Measurements from ENCODE around the gene CMKLR1.

The CMKLR1 gene

DNA sequence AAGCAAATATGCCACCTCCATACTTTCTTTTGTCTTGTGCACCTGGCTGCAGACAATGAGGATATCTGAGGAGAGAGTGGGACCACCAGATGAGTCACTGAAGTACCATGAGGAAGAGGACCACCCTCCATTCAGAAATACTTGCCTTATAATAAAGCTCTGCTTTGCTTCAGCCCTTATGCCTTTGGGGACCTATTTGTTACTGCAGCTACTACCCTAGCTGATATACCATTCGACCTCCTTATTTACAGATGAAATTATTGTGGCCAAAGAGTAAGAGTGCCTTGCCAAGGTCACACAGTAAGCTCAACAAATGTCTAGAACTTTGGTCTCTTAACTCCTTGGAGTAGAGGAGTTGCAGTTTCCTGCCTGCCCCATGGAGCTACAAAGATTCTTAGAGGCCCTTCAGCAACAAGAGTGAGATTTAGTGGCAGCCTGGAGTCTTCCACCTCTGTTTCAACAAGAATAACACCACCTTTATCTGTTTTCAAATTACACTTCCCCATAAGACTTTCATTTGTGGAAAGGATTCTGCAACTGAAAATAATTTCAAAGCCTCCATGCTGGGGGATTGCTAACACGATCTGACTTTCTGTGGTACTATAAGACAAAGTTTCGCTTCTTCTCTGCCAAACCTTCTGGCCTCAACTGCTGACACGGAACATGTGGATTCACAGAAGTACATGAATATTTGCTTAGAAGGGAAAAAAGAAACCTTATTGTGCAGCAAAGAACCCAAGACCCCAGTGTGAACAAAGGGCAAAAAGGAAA is 3.6 kb downstream of the CMKLR1 start:
- no peak for DNase-seq

DNA sequence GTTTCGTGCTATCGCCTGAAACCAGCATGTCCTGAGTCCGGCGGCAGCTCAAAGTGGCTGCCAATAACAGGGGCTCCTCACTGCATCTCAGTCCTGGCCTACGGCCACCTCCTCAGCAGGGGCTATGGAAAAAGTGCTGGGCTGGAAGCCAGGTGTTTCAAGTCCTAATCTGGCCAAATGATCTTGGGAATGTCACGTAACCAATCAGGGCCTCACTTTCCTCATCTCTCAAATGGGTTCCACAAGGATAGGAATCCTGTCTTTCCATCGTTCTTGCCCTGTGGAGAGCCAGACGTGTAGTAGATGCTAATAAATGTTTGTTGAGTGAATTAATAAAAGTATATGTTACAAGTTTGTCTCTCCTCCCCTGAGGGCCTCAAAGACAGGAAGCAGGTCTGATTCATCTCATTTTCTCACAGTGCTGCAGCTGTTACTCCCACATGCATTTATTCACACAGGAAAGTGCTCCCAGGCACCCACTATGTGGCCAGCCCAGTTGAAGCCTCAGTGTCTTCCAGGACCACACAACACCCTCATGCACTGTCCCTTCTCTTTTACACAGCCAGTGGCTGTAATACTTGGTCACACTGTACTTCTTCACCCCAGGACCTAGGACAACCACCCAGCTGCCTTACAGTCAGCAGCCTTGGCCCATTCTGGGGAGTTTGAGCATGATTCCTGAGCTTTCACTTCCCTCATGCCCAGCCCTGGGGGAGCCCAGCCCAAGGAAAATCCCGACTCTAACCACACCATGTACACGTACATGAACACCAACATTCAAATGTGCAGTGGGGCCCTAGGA is 5.0 kb downstream of the CMKLR1 start:
- no peak for DNase-seq

GRCh38 chr12:108332791-108333382 is 6.2 kb downstream of the CMKLR1 start:
- DNase-seq, result no peak

- no peak for DNase-seq
Observed at GRCh38 chr12:108328420-108328819, 10.7 kb downstream of the CMKLR1 start.

DNA sequence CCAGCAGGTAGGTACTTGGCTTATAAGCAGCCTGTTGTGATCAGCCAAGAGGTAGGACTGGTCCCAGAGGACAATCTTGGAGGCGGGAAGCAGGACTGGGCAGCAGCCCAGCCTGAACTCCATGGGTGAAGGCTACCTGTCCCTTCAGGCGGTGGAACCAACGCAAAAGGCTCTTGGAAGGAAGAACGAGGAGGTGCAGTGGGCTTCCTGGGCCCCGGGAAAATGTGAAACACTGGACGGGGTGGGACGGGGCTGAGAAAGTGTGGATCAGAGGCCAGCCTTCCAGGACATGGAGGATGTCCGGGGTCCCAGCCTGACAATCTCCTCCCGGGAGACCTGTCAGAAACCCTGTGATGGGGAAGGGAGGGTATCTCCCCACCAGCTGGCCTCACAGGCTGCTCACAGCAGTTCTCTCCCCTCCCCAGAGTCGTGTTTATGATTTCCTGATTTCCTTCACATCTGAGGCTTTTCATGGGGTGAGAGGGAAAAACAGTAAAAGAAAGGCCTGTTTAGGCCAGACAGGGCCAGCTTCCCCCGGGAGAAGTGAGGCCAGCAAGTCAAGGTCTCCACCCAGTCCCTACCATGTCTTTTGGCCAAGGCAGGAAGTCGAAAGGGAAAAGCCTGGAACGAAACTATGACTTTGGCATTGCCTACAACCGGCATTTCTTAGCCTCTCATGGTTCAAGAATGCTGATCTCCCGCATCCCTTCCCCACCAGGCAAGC is 11.3 kb downstream of the CMKLR1 start:
- DNase-seq, result no peak

DNA sequence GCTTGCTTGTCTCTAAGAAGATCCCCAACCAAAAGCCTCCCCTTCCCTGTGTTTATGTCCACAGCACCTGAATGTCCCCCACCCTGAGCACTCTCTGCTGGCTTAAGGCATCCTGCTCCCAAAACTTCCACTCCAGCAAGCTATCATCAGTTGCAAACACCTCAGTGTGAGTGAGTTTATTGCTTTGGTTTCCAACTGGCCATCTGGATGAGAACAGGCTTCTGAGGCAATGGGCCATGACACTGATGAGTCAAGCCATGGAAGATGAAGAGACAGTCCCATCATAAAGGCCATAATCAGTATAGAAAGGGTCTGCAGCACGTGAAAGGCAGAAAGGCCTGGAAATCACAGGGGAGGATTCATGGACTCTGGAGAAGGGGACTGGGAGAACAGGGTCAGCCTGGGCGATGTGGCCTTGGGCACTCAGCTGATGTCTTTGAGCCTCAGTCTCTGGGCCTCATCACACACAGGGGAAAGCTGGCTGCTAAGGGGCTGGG is 12.8 kb downstream of the CMKLR1 start:
- no peak for DNase-seq

DNA sequence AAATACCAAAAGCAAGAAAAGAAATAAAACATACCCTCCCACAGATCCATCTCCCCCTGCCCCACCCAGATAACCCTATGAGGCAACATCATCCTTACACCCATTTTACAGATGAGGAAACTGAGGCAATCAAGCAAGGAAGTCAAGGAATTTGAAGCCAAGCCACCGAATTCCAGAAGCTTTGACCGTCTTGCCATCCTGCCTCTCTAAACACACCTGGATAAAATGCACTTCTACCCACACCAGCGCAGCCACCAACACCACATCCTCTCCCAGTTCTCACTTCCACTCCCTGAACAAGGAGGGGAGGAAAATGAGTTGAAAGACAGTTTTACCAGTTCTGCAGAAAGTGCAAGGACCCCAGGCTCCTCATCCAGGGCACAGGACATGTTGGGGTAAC is 13.6 kb downstream of the CMKLR1 start:
- no peak for DNase-seq

- no peak for DNase-seq
Observed at GRCh38 chr12:108325018-108325358, 14.1 kb downstream of the CMKLR1 start.

DNA sequence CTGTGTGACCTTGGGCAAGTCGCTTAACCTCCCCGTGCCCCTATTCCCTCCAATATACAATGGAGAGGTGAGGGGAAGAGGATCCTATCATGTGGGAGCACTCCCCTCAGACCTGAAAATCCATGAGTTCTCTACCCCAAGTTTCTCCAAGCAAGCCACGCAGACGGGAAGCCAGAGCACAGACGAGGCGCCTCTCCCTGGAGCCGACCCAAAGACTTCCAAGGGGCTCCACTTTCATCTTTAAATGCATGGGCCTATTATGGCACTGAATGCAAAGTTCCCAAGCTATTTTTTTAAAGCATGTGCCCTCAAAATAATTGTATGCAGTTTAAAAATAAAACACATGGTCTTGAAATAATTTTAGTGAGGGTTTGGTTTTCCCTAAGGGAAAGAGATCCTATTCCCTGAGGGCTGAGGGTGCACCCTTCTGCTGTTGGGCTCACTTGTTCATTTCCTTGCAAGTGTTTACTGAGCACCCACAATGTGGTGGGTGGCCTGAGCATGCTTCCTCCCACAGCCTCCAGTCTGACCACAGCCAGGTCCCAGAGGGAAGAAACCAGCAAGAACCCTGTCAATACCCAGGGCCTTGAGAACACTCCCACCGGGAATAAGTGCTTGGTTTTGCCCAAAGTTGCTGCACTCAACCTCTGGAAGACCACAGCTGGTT is 14.6 kb downstream of the CMKLR1 start:
- no peak for DNase-seq

DNA sequence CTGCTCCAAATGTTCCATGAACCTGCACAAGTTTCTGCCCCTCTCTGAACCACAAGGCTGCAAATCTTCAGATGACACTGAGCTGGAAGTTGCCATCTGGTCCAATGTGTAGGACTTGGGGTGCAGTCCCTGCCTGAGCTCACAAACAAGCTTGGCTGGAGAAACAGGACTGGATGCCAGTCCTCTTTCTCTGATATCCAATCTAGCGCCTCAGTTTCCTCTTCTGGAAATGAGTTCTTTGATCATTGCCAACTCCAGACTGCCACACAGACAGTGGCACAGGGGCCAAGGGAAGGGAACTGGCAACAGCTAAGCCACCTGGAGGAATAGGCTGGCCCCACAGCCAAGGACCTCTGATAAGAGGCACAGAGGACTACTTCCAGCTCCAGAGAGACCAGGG is 15.5 kb downstream of the CMKLR1 start:
- DNase-seq, result no peak

DNA sequence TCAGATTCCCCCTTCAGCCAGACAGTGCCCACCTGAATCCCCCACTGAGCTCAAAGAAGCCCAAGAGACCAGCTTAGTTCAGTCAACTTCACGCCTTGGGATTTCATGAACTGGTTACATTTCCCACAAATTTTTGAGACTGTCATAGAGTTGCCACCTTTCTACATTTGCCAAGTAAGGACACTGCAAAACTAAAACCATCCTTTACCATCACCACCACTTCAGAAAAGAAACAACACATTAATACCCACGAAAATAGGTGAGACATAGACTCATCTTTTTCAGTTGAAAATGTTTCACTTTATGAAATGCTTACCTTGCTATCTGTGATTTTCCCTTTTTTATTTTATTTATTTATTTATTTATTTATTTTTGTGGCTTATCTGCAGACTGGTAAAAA is 16.1 kb downstream of the CMKLR1 start:
- DNase-seq, result no peak

DNA sequence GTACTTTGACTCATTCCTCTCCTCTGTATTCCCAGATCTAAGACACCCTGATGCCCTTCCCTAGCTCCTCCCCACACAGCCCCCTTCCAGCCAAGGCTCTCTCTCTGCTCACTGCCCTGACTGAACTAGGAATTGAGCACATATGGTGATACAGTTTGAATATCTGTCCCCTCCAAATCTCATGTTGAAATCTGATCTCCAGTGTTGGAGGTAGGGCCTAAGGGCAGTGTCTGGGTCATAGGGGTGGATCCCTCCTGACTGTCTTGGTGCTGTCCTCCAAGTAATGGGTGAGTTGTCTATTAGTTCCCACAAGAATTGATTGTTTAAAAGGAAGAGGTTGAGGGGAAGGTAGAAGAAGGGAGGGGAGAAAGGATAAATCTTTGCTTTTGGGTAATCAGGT is 17.4 kb downstream of the CMKLR1 start:
- no peak for DNase-seq

DNA sequence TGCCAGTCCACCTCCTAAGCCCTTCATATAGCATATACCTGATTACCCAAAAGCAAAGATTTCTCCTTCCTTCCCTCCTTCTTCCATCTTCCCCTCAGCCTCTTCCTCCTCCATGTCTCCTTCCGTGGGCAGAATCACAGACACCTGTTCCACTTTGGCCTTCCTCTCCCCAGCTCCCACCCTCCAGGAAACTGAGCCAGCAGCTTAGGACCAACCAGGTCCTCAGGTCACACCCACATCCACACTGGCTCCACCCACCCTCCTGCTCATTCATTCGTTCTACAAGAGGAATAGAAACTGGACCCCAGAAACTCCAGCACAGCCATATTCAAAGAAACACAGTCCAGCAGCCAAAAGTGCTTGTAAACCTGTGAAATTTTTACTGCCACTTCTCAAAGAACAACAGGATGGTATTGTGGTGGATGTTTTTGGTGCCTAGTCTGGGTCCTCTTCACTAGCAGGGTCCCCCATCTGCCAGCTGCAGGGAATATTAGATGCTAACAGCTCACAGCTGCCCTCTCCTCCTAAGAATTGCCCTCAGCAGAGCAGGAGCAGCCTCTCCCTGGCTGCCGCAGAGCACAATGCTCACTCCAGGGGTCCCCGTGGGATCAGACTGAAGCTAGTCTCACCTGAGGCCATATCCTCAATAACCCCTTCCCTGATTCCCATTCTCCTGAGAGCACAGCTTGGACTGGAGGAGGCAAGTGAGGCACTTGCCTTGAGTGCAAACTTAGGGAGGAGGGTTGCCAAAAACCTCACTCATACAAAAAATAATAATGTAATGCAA is 18.4 kb downstream of the CMKLR1 start:
- no peak for DNase-seq

GRCh38 chr12:108319277-108320234 is 19.6 kb downstream of the CMKLR1 start:
- DNase-seq, result no peak

- no peak for DNase-seq
Observed at GRCh38 chr12:108318472-108319275, 20.4 kb downstream of the CMKLR1 start.

GRCh38 chr12:108317308-108318234 is 21.5 kb downstream of the CMKLR1 start:
- DNase-seq, result no peak

DNA sequence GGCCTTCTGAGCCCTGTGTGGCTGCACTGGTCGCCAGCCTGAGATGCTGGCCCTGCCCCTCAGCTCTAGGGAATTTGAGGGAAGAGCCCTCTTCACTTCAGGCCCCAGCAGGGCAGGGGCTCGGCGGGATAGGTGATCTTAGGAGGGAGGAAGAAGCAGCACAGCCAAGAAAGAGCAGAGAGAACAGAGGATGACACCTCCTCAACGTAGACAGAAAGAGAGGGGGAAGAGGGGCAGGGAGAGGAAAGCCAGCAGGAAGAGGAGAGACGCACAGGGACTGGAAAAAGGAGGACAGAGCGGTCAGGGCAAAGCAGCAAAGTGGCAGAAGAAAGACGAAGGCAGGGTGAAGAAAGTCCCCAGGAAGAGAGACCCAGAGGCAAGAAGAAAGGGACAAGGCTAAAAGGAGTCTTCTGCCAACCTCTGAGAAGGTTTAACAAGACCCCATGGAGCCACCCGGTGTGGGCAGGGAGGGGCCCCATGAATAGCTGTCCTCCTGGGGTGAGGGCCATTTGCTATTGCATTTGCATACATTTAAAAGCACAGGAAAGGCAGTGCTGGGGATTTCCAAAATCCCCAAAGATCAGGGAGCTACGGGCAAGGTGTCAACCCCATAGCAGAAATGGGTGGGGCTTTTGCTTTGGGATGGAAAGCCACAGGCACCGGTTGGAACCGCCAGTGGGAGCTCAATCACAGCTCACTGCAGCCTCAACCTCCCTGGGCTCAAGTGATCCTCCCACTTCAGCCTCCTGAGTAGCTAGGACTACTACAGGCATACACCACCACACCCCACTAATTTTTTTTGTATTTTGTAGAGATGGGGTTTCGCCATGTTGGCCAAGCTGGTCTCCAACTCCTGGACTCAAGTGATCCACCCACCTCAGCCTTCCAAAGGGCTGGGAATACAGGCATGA is 22.7 kb downstream of the CMKLR1 start:
- no peak for DNase-seq
